ENCODE measurements around the gene CALML4. TPM values are rescaled to one million over a fixed set of nuclear protein-coding genes. Genes with fewer than 3 reads are reported as not detected.
"Not testable (repeated sequence)": the region's sequence is repeated elsewhere in the genome, so short reads cannot be mapped to it uniquely, and the experiment has no call there.

Gene CALML4
- total RNA-seq, 6 experiments from 2014 or later = 0.40 to 1.9 (median 0.87) TPM

DNA sequence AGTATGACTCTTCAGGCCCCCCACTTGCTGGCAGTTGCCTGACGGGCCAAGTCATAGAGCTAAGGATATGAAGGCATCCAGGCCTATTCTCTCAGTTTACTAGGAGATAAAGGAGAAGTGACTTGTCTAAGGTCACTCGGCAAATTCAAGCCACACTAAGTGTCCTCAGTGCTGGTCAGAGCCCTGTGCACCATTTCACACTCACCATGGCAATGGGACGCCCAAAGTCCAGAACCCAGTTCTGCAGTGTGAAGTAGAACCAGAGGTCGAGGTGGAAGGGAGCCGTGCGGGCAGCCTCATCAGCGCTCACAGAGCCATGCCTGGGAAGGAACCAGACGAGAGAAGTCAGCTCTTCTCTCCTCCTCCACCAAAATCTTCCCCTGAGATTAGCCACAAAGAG is 13.2 kb upstream of the CALML4 start:
- peaks cover 19% of the 10 kb centered on the region for H3K36me3 Mint-ChIP-seq (ENCODE audit: low read depth)
- no peaks in the 10 kb centered on the region for H3K27me3 Mint-ChIP-seq (ENCODE audit: insufficient read depth)
- no peaks in the 10 kb centered on the region for H3K9me3 Mint-ChIP-seq
- no peak overlapping the region for H3K27ac Mint-ChIP-seq
- no peak for DNase-seq
- no peaks in the 10 kb centered on the region for H3K4me1 Mint-ChIP-seq (ENCODE audit: low read depth)
- no peak for TF ChIP-seq CTCF (IDR thresholded peaks at IDR 0.05)
- no peak overlapping the region for H3K4me3 Mint-ChIP-seq

- TF ChIP-seq CTCF (IDR thresholded peaks at IDR 0.05) = no peak
- DNase-seq = no peak
- H3K27me3 Mint-ChIP-seq (ENCODE audit: insufficient read depth) = no peaks in the 10 kb centered on the region
- H3K4me1 Mint-ChIP-seq (ENCODE audit: low read depth) = no peaks in the 10 kb centered on the region
- H3K36me3 Mint-ChIP-seq (ENCODE audit: low read depth) = peaks cover 12% of the 10 kb centered on the region
- H3K9me3 Mint-ChIP-seq = no peaks in the 10 kb centered on the region
- H3K4me3 Mint-ChIP-seq = no peak overlapping the region
- H3K27ac Mint-ChIP-seq = no peak overlapping the region
Observed at GRCh38 chr15:68217341-68217740, 12.2 kb upstream of the CALML4 start.

DNA sequence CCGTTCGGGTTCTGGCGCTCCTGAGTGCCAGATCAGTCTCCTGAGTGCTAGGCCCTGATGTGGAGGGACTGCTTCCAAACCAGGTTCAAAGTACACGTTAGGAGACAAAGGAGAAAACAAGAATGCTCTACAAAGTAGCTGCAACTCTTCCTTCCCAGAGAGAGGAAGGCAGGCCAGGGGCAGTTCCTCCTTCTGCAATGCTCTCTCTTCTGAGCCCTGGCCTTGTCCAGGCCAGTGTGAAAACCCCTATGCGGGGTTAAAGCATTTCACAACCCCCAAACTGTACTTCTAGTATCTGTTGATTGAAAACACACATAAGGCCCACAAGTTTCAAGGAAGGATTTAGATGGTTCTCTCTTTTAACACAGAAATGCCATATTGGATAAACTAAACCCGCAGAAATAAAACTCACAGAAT is 9.7 kb upstream of the CALML4 start:
- no peak for DNase-seq
- Mint-ChIP-seq H3K4me3 (no peak overlapping the region), H3K27me3 (ENCODE audit: insufficient read depth) (no peaks in the 10 kb centered on the region), H3K4me1 (ENCODE audit: low read depth) (no peaks in the 10 kb centered on the region), H3K27ac (no peak overlapping the region), H3K36me3 (ENCODE audit: low read depth) (peaks cover 12% of the 10 kb centered on the region), H3K9me3 (no peaks in the 10 kb centered on the region)
- no peak for TF ChIP-seq CTCF (IDR thresholded peaks at IDR 0.05)

- Mint-ChIP-seq H3K9me3 (no peaks in the 10 kb centered on the region), H3K27ac (no peak overlapping the region), H3K4me1 (ENCODE audit: low read depth) (no peaks in the 10 kb centered on the region), H3K36me3 (ENCODE audit: low read depth) (peaks cover 12% of the 10 kb centered on the region), H3K4me3 (no peak overlapping the region), H3K27me3 (ENCODE audit: insufficient read depth) (no peaks in the 10 kb centered on the region)
- TF ChIP-seq CTCF (IDR thresholded peaks at IDR 0.05) = no peak
- DNase-seq = no peak
Observed at GRCh38 chr15:68213991-68214837, 9.1 kb upstream of the CALML4 start.

- H3K4me1 Mint-ChIP-seq (ENCODE audit: low read depth); H3K27me3 Mint-ChIP-seq (ENCODE audit: insufficient read depth); H3K9me3 Mint-ChIP-seq; DNase-seq; H3K4me3 Mint-ChIP-seq; H3K36me3 Mint-ChIP-seq (ENCODE audit: low read depth); H3K27ac Mint-ChIP-seq: not testable (repeated sequence)
Observed at GRCh38 chr15:68213491-68213845, 8.3 kb upstream of the CALML4 start.

GRCh38 chr15:68211656-68212320 is 6.7 kb upstream of the CALML4 start:
- no peaks in the 10 kb centered on the region for H3K4me1 Mint-ChIP-seq (ENCODE audit: low read depth)
- no peaks in the 10 kb centered on the region for H3K36me3 Mint-ChIP-seq (ENCODE audit: low read depth)
- no peak overlapping the region for H3K4me3 Mint-ChIP-seq
- no peak for TF ChIP-seq CTCF (IDR thresholded peaks at IDR 0.05)
- no peaks in the 10 kb centered on the region for H3K9me3 Mint-ChIP-seq
- peaks cover 1% of the 10 kb centered on the region for H3K27me3 Mint-ChIP-seq (ENCODE audit: insufficient read depth)
- no peak for DNase-seq
- no peak overlapping the region for H3K27ac Mint-ChIP-seq
